CD4-positive, alpha-beta T cell treated with Interleukin-17A for 1 hour (primary cell): ENCODE data around the gene CMSS1.

Experiments used
- DNase-seq: peaks from one replicate; pipeline ENCODE4 v3.0.0-alpha.2; 2020

Gene CMSS1

GRCh38 chr3:99910752-99911290 lies 93.2 kb downstream of the CMSS1 start:
- DNase-seq = no peak

- no peak for DNase-seq
Measured at GRCh38 chr3:99911433-99911832, 93.8 kb downstream of the CMSS1 start.

GRCh38 chr3:99915906-99916432 lies 98.3 kb downstream of the CMSS1 start:
- no peak for DNase-seq

GRCh38 chr3:99918715-99919114 lies 101.1 kb downstream of the CMSS1 start:
- DNase-seq = no peak

GRCh38 chr3:99919694-99920093 lies 102.0 kb downstream of the CMSS1 start:
- DNase-seq = no peak

- no peak for DNase-seq
Measured at GRCh38 chr3:99920481-99921376, 103.1 kb downstream of the CMSS1 start.

GRCh38 chr3:99921377-99921695 lies 103.7 kb downstream of the CMSS1 start:
- DNase-seq = no peak

- no peak for DNase-seq
Measured at GRCh38 chr3:99921986-99922385, 104.3 kb downstream of the CMSS1 start.

GRCh38 chr3:99923873-99924272 lies 106.2 kb downstream of the CMSS1 start:
- no peak for DNase-seq

- DNase-seq = no peak
Measured at GRCh38 chr3:99925584-99926230, 108.0 kb downstream of the CMSS1 start.

- DNase-seq = no peak
Measured at GRCh38 chr3:99927671-99928457, 110.2 kb downstream of the CMSS1 start.

GRCh38 chr3:99928771-99929744 lies 111.4 kb downstream of the CMSS1 start:
- DNase-seq = no peak

- DNase-seq = no peak
Measured at GRCh38 chr3:99929745-99930139, 112.1 kb downstream of the CMSS1 start.

GRCh38 chr3:99931059-99931458 lies 113.4 kb downstream of the CMSS1 start:
- no peak for DNase-seq

GRCh38 chr3:99933971-99934750 lies 116.5 kb downstream of the CMSS1 start:
- no peak for DNase-seq

- no peak for DNase-seq
Measured at GRCh38 chr3:99934975-99935797, 117.5 kb downstream of the CMSS1 start.

GRCh38 chr3:99938270-99938911 lies 120.7 kb downstream of the CMSS1 start:
- no peak for DNase-seq

GRCh38 chr3:99939876-99940275 lies 122.2 kb downstream of the CMSS1 start:
- no peak for DNase-seq

GRCh38 chr3:99940350-99940749 lies 122.7 kb downstream of the CMSS1 start:
- no peak for DNase-seq

GRCh38 chr3:99941211-99941610 lies 123.5 kb downstream of the CMSS1 start:
- no peak for DNase-seq
